ENCODE measurements around the gene CUL4A.

GRCh38 chr13:113209336-113209758 is at the start of gene CUL4A:
- TF ChIP-seq BHLHE40 (IDR thresholded peaks at IDR 0.05; ENCODE audit: borderline replicate concordance) (no peak), LEF1 (IDR thresholded peaks at IDR 0.05; ENCODE audit: borderline replicate concordance) (no peak), FOXM1 (IDR thresholded peaks at IDR 0.05; ENCODE audit: borderline replicate concordance) (no peak), ARNT (IDR thresholded peaks at IDR 0.05) (no peak), FOXK2 (IDR thresholded peaks at IDR 0.05) (no peak), FOXA1 (IDR thresholded peaks at IDR 0.05) (no peak), HDGF (IDR thresholded peaks at IDR 0.05; ENCODE audit: borderline replicate concordance) (no peak), SP1 (IDR thresholded peaks at IDR 0.05) (no peak), SUZ12 (IDR thresholded peaks at IDR 0.05) (no peak)
